HG03175 (cell line): ENCODE results near the gene AGBL1.

ENCODE experiments used
- ATAC-seq: cut with Tn5 transposase; IDR thresholded peaks from one replicate; pipeline ENCODE4 v1.9.1; 2021; ENCODE audit warnings: mild to moderate bottlenecking, moderate library complexity; ENCODE audit not compliant: unreplicated experiment

The AGBL1 gene

DNA sequence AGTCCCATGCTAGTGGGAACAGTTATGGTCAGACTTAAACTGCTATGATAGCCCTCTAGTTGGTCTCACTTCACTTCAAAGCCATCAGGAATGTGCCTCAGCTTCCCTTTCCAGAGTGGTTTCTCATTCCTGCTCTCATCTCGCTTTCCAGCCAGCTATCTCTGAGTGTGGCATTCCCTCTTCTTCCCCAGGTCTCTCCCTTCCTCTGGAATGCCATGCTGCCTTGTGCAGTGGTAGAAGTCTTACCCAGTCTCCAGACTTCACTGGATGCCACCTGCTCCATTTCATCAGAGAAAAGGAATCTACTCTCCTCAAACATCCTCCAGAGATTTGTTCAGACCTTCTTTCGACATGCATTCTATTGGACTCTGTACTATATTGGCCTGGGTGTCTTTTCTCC, 83.0 kb downstream of the AGBL1 start:
- no peak for ATAC-seq

DNA sequence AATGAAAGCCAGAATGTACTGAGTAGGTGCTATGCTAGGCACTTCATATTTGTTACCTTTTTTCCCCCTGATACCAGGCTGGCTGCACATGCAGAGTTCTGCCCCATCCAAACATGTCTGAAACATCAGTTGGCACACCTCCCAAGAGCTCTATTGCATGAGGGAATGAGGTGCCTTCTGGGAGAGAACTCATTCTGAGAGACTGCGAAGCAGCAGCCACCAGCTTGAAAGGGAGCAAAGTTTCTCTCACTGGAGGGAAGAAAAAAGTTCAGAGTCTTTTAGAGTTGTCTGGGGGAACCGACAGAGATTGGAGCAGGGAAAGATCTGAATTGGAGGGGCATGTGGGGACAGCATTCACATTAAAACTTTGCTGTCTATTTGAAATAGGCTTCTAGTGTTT, 84.1 kb downstream of the AGBL1 start:
- ATAC-seq = no peak

DNA sequence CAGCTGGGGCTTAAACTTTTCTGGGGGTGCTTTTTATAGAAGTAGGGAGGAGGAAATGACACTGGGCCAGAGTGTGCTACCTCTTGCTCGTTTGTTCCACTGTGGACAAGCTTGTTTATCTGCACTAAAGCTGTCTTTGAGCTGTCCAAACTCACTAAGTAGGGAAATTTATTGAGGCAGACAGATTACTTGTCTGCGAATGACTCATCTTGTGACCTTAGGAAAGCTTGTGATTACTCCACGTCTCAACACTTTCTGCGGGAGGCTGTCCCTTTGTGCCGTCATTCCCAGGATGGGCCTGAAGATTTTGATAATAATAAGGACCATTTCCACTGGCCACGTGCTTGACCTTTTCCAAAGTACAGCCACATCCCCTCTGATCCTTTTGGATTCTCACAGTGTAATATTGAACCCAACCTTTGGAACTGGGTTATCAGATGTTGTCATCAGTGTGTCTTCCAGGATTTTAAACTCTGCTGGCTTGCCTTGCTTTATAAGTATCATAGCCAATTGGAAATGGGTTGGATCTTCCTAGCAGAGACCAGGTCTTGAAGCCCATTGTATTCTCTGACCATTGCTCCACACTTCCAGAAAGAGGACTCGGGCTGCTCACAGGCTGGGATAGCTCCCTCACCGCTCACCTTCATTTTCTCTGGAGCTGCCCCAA, 84.7 kb downstream of the AGBL1 start:
- ATAC-seq = no peak

DNA sequence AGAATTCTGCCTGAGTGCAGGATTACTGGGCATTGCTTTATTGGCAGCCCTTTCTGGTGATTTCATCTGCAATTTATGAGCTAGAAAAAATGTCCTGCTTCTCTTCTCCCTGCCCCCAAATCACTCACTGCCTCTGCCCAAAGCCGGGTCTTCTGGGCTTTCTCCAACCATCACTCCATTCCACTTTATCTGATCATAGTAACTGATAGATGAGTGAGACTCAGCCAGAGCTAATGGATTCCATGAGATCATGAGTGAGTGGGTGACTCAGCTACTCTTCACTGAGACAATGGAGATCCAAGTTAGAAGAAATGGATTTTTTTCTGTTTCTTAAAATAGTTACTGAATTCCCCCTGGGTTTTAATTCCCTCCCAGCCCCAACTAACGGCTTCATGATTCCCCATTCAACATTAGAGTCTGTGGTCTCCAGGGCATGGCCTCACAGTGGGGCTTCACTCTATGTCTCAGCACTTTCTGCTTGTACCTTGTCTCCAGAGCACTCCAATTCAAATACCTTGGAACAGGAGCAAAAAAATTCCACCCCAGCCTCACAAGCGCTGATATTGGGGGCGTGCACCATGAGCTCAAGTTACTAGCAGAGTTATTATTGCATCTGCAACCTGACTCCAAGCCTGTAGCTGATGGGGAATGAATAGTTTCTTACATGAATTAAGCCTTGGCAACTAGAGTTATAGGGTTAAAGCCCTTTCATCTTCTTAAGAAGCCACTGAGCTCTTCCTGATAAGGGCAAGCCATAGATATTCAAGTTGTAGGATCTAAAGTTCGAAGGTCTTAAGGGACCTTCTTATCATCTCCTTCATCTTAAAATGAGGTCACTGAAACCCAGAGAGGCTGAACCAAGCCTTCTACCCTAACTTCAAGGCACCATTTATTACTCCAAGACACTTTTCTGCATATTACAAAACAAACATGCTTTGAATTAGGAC, 85.9 kb downstream of the AGBL1 start:
- ATAC-seq = no peak

DNA sequence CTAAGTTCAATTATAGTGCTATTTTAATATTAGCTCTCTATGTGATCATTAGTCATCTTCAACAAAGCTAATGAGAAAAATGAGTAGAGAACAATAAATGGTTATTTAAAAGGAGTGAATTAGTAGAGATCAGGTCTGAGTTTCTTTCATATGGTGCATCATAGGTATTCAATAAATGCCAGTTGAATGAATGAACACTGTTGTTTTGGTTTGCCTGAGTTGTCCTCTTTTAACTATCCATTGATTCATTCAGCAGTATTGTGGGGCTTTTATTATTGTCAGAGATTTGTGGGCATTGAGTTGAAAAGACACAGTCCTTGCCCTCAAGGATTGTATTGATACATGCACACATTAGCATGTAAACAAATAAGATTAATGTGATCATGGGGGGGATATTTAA, 88.2 kb downstream of the AGBL1 start:
- ATAC-seq = no peak

DNA sequence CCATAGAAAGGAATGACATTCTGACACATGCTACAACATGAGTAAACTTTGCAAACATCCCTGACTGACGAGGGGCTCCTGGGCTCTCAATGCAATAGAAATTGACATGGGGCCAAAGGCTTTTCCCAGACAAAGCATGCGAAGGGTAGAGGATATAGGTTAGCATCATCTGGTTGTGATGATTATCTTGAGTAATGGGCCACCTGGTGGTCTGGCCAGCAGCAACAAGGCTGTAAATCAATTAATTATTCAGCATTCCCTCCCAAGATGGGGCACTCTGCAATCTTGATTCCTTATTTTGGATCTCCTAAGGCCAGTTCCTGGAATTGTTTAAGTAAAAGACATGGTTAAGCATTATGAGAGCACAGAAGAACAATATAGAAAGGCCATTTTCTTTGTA, 99.2 kb downstream of the AGBL1 start:
- no peak for ATAC-seq

DNA sequence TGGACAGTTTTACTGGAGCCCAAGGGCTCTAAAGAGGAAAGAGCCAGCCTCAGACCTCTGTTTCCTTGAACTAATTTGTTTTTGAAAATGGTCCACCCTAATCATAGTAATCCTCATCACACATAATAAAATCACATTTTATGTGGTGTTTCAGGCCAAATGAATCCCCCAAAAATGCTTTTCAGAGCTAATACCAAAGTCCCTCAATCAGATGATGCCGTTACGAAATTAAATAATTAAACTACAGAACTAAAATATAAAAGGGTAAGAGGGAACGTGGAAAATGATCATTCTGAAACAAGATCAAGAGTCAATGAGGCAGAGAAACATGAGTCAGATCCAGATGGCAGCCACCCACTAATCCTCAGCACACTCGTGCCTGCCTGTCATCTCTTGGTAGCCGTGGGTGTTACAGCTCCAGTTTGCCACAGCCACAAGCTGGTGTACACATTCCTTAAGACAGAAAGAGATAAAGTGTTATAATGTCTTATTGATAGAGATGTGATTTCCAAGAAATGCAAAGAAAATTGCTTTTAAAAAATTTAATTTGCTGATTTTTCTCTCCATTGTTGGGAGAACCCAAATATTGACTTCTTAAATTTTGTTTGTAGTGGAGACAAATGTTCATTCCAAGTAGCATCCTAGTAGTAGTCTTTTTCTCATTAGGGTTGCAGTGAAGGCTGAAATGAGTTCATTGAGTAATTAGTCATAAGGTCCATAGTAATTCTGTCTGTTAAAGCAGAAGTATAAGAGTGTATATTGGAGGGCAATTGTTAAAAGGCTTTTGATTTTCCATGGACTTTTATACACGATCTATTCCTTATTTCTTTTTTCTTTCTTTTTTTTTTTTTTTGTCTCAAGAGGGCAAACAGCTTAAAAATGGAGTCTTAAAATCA, 104.2 kb downstream of the AGBL1 start:
- no peak for ATAC-seq

DNA sequence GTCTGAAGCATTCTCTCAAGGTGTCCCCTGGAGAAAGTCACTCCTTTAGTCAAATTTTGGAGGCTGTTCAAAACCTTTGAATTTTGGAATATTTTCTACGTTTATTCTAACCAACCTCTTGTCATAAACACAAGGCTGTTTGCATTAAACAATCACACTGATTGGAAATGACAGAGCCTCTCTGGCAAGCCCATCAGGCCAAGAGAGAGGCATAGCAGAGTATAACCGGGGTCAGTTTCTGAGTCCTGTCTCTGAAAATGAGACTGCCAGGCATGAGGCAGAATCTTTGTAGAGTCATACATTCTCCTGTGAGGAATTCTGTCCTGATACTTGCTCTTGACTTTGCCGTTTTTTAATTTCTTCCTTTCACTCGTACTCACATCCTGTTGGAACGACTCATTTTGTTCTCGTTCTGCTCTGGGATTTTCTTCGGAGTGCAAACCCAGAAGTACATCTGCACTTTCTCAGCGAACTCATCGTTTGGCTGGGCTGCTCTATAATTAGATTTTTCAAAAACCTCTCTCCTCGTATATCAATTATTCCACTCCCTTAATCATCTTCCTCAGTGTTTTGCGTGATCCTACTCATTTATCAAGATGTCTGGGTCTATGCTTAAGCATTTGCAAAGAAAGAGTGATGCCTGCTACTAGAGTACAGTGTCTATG, 114.2 kb downstream of the AGBL1 start:
- no peak for ATAC-seq

DNA sequence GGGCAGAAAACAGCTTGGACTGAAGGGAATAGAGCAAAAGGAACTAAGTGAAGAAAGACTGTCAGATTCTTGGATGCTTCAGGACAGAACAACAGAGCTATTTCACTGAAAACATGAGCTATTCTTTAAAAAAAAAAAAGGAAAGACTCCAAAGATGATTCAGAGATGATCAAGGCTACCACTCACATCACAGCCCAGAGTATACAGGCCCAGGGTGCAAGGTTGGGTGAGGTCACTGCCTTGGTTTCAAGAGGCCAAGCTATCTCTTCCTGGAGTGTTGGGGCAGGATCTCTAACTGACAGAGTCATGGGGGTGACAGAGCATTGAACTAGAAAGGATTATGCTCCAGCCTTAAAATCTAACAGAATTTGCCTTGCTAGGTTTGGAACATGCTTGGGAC, 118.1 kb downstream of the AGBL1 start:
- no peak for ATAC-seq

DNA sequence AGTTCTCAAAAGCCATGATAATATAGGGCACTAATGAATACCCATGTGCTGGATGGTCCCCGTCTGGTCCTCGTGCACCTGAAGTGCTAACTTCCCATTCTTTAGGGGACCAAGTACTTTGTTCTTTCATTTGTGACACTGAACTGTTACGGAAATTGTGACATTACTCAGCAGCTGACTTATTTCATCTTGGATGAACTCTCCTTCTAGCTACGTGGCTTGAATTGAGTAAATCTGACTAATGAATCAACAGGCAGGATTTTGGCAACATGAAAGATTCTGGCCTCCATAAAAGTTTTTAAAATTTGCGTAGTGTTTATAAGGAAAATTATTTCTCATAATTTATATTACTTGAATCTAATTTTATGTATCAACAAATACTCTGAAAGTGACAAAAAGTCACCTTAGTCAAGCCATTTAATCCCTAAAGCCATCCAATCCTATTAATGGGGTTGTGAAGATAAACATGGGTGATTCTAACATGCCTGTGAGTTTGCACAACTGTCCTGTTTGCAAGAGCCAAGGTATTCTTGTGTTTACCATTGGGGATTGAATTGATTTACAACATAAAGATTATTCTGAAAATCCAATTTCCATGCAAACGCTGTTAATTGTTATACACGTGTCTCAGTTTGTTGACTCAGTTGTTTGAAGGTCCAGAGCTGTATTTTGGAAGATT, 119.9 kb downstream of the AGBL1 start:
- ATAC-seq = no peak

DNA sequence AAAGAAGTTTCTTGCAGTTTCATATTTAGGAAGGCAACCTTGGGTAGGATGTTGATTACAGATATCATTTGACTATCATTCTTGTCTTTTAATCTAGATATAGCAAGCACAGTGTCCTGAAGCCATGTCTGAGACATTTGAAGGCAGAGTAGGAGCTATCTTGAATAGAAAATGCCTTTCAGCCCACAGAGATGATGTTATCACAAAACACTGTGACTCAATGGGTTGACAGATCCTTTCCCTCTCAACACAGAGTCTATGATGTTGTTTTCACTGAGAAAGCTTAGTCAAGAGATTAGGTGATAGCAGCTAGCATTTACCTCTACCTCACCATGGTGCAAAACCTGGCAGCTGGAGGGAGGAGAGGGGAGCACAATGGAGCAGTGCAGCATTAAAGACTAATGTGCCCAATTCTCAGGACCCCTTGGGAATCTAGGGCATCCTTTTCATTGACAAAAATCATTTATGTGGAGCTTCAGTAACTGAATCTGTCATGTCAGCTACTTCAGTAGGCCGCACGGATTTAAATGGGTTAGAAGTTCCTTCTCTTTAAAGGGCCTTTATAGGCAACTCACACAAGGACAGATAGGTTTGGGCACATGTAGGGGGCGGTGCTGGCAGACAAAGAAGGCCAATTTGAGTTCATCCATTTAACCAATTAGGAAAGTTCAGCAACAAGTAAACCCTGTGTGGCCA, 121.8 kb downstream of the AGBL1 start:
- no peak for ATAC-seq

DNA sequence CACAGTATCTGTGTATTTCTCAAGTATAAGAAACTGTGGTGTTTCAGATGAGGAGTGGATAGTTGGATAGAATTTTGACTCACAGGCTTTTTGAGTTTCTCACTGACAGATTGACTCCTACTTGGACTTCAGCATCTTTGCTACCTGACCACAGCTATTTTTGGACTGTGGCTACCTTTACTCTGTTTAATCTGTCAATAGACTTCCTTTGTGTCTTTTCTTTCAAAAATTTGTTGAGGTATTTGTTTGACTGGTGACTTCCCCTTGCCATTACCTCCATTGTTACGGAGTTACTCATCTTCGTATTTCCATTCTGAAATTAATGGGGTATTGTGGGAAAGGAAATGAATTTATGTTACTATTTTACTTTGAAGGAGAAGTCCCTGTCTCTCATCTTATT, 123.8 kb downstream of the AGBL1 start:
- no peak for ATAC-seq

DNA sequence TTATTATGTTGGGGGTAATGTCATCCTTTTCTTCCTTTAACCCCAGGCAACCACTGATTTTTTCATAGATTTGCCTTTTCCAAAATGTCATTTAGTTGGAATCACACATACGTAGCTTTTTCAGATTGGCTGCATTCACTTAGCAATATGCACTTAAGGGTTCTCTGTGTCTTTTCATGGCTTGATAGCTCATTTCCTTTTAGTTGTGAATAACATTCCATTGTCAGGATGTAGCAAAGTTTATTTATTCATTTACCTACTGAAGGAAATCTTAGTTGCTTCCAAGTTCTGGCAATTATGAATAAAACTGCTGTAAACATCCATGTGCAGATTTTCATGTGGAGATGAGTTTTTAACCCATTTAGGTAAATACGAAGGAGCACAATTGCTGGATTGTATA, 125.4 kb downstream of the AGBL1 start:
- no peak for ATAC-seq

DNA sequence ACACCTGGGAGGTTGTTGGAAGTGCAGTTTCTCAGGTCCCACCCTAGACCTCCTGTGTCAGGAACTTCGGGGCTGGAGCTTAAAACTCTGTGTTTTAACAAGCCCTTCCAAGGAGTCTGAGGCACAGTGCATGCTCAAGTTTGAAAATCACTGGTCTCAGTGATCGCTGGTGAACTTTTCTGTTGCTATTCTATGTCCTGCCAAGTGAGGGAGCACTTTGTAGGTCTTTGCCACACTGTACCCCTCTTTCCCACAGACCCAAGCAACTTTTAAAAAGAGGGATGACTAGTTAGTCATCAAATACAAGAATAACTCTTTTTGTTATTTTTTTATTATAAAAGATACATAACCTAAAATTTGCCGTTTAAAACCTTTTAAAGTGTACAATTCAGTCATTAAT, 133.7 kb downstream of the AGBL1 start:
- no peak for ATAC-seq

DNA sequence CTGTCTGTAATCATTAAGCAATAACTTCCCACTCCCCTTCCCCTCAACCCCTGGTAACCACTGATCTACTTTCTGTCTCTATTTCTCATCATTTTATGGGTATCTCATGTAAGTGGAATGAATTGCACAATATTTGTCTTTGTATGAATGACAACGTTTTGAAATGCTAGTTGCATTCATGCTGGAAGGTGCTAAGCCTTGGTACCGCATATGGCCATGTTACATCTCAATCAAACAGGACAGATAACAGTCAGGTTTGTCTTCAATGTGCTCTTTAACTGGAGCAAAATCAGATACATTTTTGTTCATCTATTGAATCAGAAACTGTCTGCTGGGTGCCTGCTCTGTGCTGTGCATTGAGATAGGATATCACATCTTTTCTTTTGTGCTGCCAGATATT, 134.2 kb downstream of the AGBL1 start:
- ATAC-seq = no peak

DNA sequence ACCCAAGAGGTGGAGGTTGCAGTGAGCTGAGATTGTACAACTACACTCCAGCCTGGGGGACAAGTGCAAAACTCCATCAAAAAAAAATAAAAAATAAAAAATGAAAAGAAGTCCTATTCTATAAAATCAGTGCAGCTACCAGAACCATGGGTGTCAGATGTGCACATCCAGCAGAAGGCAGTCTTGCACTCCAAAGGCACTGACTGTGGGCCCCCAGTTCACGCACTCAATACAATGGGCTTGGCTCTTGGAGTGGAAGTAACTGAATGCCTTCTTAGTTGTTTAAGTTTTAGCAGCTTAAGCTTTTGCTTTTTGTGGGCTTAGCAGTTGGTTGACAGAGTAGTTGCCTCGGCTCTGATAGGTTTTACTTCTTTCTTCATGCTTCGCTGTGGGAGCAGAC, 141.4 kb downstream of the AGBL1 start:
- no peak for ATAC-seq

DNA sequence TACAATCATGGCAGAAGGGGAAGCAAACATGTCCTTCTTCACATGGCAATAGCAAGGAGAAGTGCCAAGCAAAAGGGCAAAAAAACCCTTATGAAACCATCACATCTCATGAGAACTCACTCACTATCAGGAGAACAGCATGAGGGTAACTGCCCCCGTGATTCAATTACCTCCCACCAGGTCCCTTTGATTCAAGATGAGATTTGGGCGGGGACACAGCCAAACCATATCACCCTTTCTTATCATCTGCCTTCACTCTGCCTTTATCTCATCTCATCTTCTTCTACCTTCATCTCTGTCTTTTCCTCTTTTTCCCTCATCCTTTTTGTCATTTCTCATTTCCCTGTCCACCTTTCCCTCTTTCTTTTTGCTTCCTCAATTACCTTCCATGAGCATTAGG, 149.6 kb downstream of the AGBL1 start:
- ATAC-seq = no peak

DNA sequence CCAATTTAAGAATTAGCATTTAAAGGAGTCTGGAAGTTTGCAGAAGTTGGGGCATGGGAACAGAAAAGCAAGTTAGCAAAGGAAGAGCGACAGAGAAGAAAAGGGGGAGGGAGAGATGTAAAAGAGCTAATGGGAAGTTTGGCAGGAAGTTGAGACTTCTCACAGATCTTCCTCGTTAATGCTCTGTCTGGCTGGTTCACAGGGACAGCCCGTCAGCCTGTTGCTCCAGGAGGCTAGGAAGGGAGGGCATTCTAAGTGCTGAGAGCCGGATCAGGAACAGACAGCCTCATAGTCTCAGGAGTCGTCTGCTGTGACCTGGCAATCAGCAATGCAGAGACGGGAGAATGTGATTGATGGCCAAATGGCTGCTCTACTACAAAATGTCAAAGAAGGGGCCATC, 150.3 kb downstream of the AGBL1 start:
- no peak for ATAC-seq

DNA sequence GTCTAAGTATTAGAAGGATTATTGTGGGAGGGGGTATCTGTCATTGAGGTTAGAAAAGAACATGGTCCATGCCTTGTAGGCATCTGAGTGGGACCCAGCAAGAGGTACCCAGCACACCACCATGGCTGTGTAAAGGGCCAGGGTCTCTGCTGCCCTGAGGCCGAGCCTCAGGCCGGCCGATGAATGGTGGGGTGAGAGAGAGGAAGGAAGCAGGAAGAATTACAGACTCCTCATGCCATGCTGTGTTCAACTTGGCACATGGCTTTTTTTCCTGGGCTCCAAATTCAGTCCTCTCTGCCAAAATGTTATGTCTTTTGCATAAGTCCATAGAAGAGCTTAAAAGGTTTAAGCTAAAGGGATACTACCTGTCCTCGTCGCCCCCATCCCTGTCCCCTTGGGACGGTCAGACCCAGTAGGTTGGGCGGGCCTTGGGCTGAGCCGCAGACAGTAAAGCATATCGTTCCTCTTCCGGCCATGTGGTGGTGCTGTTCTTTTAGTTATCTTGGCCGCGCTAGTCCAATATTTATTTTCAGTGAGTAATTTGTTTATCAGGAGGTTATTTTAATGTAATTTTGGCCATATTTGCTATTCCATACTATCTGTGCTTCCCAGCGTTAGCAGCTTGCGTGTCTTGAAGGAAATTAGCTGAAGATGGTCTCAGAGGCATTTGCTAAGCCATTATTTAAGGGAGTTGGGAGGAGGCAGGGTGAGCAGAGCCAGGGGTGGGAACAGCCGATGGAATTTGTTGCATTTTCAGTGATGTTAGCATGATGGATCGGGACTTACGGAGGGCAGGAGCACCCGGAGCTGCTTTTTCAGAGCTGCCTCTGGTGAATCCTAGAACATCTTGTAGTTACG, 152.4 kb downstream of the AGBL1 start:
- peak; percentile 75 for ATAC-seq
